GM18870 (cell line): ENCODE measurements around the gene SLC17A7.

Source experiments
- ATAC-seq: cut with Tn5 transposase; IDR thresholded peaks from one replicate; pipeline ENCODE4 v1.9.1; 2021; ENCODE audit warnings: moderate library complexity; ENCODE audit not compliant: unreplicated experiment

SLC17A7 gene

GRCh38 chr19:49411681-49412326, 29.5 kb downstream of the SLC17A7 start:
- ATAC-seq: no peak

- ATAC-seq: no peak
Observed at GRCh38 chr19:49409441-49410029, 31.8 kb downstream of the SLC17A7 start.

GRCh38 chr19:49408816-49409440, 32.4 kb downstream of the SLC17A7 start:
- no peak for ATAC-seq

GRCh38 chr19:49407482-49408015, 33.8 kb downstream of the SLC17A7 start:
- ATAC-seq: no peak

- no peak for ATAC-seq
Observed at GRCh38 chr19:49407079-49407478, 34.2 kb downstream of the SLC17A7 start.

- no peak for ATAC-seq
Observed at GRCh38 chr19:49403404-49404187, 37.7 kb downstream of the SLC17A7 start.

- ATAC-seq: no peak
Observed at GRCh38 chr19:49400029-49400428, 41.3 kb downstream of the SLC17A7 start.

- ATAC-seq: no peak
Observed at GRCh38 chr19:49398931-49399330, 42.4 kb downstream of the SLC17A7 start.

- ATAC-seq: no peak
Observed at GRCh38 chr19:49398001-49398615, 43.2 kb downstream of the SLC17A7 start.

GRCh38 chr19:49396738-49397505, 44.4 kb downstream of the SLC17A7 start:
- no peak for ATAC-seq

- no peak for ATAC-seq
Observed at GRCh38 chr19:49395581-49396407, 45.5 kb downstream of the SLC17A7 start.

- no peak for ATAC-seq
Observed at GRCh38 chr19:49393881-49394280, 47.4 kb downstream of the SLC17A7 start.

- no peak for ATAC-seq
Observed at GRCh38 chr19:49391581-49392399, 49.5 kb downstream of the SLC17A7 start.

GRCh38 chr19:49390929-49391359, 50.4 kb downstream of the SLC17A7 start:
- ATAC-seq: no peak

- ATAC-seq: no peak
Observed at GRCh38 chr19:49390131-49390928, 51.0 kb downstream of the SLC17A7 start.

- no peak for ATAC-seq
Observed at GRCh38 chr19:49389406-49389805, 51.9 kb downstream of the SLC17A7 start.

- ATAC-seq: no peak
Observed at GRCh38 chr19:49387936-49388372, 53.4 kb downstream of the SLC17A7 start, which contains the start of gene KASH5. Gene KASH5, plus strand, starts transcription at chr19:49388249. Its CDS starts 2,635 bp downstream, at chr19:49390884.
